A673 (cell line): Measurements from ENCODE around the gene GRID1. TPM values are rescaled to one million over a fixed set of nuclear protein-coding genes. Genes with fewer than 3 reads are reported as not detected.

Experiments used
- BruUV-seq: library from RNA; stranded (reverse); fragments of 400-500 nt; replicated peaks from 2 replicates; lab custom pipeline; 2021; lab: Mats Ljungman, UMichigan
- CTCF ChIA-PET: fragments of 300-600 bp; sonication (Branson Sonifier 250); formaldehyde crosslinking; loops from one replicate; lab custom pipeline; 2022; ENCODE audit warnings: antibody characterized with exemption; lab: Charles Lee
- POLR2A ChIA-PET: fragments of 300-600 bp; sonication (Branson Sonifier 250); formaldehyde crosslinking; loops from one replicate; lab custom pipeline; 2022; ENCODE audit warnings: antibody characterized with exemption; ENCODE audit not compliant: low non-redundant PET; lab: Charles Lee
- DNase-seq: peaks from one replicate; pipeline ENCODE4 v3.0.0-alpha.2; 2015; ENCODE audit warnings: low spot score
- H3K27ac ChIP-seq: fragments of 200-600 bp; sonication (generic); 2 replicates; pipeline ENCODE4 v1.5.1; 2016; ENCODE audit warnings: mixed run types, low read depth, mild to moderate bottlenecking, mixed read lengths, antibody characterized with exemption, low read length; ENCODE audit not compliant: poor library complexity, severe bottlenecking
- H3K27me3 ChIP-seq: fragments of 200-600 bp; sonication (generic); replicated peaks from 2 replicates; pipeline ENCODE4 v1.6.1; 2017; ENCODE audit warnings: mixed run types, low read depth, mild to moderate bottlenecking, mixed read lengths, antibody characterized with exemption, low read length; ENCODE audit not compliant: insufficient read depth, poor library complexity
- H3K36me3 ChIP-seq: fragments of 200-600 bp; sonication (generic); 2 replicates; pipeline ENCODE4 v1.6.1; 2016; ENCODE audit warnings: mixed run types, mild to moderate bottlenecking, mixed read lengths, antibody characterized with exemption, low read length; ENCODE audit not compliant: insufficient read depth, poor library complexity, severe bottlenecking
- H3K4me1 ChIP-seq: fragments of 200-600 bp; sonication (generic); 2 replicates; pipeline ENCODE4 v1.6.1; 2017; ENCODE audit warnings: mixed run types, mild to moderate bottlenecking, mixed read lengths, antibody characterized with exemption, low read length; ENCODE audit not compliant: insufficient read depth, poor library complexity, severe bottlenecking
- H3K4me3 ChIP-seq: fragments of 200-600 bp; sonication (generic); 2 replicates; pipeline ENCODE4 v1.5.1; 2016; ENCODE audit warnings: low read depth, mixed run types, mild to moderate bottlenecking, mixed read lengths, low read length; ENCODE audit not compliant: poor library complexity, severe bottlenecking
- H3K9me3 ChIP-seq: fragments of 200-600 bp; sonication (generic); 2 replicates; pipeline ENCODE4 v1.6.1; 2016; ENCODE audit warnings: mixed run types, low read depth, mild to moderate bottlenecking, mixed read lengths, antibody characterized with exemption, low read length; ENCODE audit not compliant: poor library complexity, severe bottlenecking
- CTCF ChIP-seq: fragments of 300-800, 200-600 bp; sonication (generic); conservative IDR thresholded peaks from 2 replicates; pipeline ENCODE4 v1.5.1; 2017; ENCODE audit warnings: low read depth, mild to moderate bottlenecking, antibody characterized with exemption, low read length, moderate library complexity, mixed read lengths
- EZH2 ChIP-seq: fragments of 200-600 bp; sonication (generic); IDR thresholded peaks from 2 replicates; pipeline ENCODE4 v1.6.1; 2017; ENCODE audit warnings: borderline replicate concordance, low read depth, mild to moderate bottlenecking, mixed read lengths, antibody characterized with exemption, low read length; ENCODE audit not compliant: poor library complexity, severe bottlenecking
- intact Hi-C: fragments of 100-400 bp; cut with micrococcal nuclease; formaldehyde crosslinking; loops from one replicate; pipeline ENCODE4 v1.10.0; 2022; ENCODE audit not compliant: unreplicated experiment
- total RNA-seq: library from RNA; stranded (reverse); gene quantifications from 2 replicates; pipeline ENCODE4 v1.2.3, GENCODE V29; 2021

Gene GRID1
- total RNA-seq, 1 experiment from 2014 or later, result not detected

DNA sequence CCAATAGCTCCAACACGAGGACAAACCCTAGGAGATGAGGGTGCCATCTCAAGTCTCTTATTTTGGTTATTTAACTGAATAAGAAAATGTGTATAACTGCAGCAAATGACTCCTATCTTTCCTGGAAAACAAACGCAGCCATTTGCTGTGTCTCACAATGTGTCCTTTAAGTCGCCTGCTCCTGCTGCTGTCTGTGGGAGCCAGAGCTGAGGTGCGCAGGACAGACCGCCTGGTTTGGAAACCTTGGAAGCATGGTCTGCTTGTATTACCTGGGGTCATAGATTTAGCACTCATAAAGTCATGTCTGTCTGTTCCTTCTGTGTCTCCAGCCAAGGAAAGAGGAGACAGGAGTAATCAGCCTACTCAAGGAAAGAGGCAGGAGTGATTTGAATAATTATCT lies 760.2 kb downstream of the GRID1 start:
- BruUV-seq, result no TSS peak
- intact Hi-C loops, result no loop called here
- peaks cover 36% of the 10 kb centered on the region for H3K27me3 ChIP-seq
- no peaks in the 10 kb centered on the region for H3K4me1 ChIP-seq
- H3K27ac ChIP-seq, result no peak overlapping the region
- no peaks in the 10 kb centered on the region for H3K9me3 ChIP-seq
- no peaks in the 10 kb centered on the region for H3K36me3 ChIP-seq
- TF ChIP-seq EZH2 (no peak), CTCF (no peak)
- DNase-seq, result no peak
- H3K4me3 ChIP-seq, result no peak overlapping the region
- POLR2A ChIA-PET, result no interaction called here
- CTCF ChIA-PET, result no interaction called here

DNA sequence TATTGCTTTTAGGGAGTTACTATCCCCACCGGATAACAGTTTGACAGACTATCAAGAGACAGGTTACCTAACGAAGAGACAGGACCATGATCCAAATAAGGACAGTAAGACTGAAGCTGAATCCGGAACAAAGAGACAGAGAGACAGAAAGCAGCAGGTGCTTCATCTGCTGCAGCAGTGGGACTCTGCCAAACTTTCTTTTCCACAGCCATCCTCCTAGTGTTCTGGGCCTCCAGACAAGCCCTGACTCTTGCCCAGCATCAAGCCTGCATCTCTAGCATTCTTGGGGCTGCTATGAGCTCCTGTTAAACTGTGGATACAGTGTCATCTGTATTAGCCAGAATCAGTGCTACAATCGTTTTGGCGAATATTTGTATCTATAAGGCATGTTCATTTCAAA lies 761.7 kb downstream of the GRID1 start:
- Histone ChIP-seq H3K4me1 (no peaks in the 10 kb centered on the region), H3K9me3 (no peaks in the 10 kb centered on the region), H3K27ac (no peak overlapping the region), H3K4me3 (no peak overlapping the region), H3K36me3 (no peaks in the 10 kb centered on the region), H3K27me3 (peaks cover 38% of the 10 kb centered on the region)
- no peak for DNase-seq
- CTCF ChIA-PET, result no interaction called here
- intact Hi-C loops, result no loop called here
- TF ChIP-seq CTCF (no peak), EZH2 (no peak)
- no TSS peak for BruUV-seq
- POLR2A ChIA-PET, result no interaction called here

- BruUV-seq, result no TSS peak
- ChIA-PET POLR2A (no interaction called here), CTCF (no interaction called here)
- no peak for TF ChIP-seq CTCF
- TF ChIP-seq EZH2, result no peak
- no peak for DNase-seq
- Histone ChIP-seq H3K27me3 (peaks cover 38% of the 10 kb centered on the region), H3K4me1 (no peaks in the 10 kb centered on the region), H3K4me3 (no peak overlapping the region), H3K9me3 (no peaks in the 10 kb centered on the region), H3K27ac (no peak overlapping the region), H3K36me3 (no peaks in the 10 kb centered on the region)
- intact Hi-C loops, result no loop called here
Measured at GRCh38 chr10:85604136-85604725, 762.4 kb downstream of the GRID1 start.
